Adipocyte (in vitro differentiated cells): Measurements from ENCODE around the gene CFAP46.
A peak's percentile ranks its signal among the peaks of the same experiment; 100 is the strongest.

ENCODE experiments used
- DNase-seq: peaks from one replicate; pipeline ENCODE4 v3.0.0-alpha.2; 2015; ENCODE audit warnings: low read depth
- H3K27me3 ChIP-seq: replicated peaks from 2 replicates; pipeline ENCODE4 v1.7.0; 2013; ENCODE audit warnings: mild to moderate bottlenecking, low read length, moderate library complexity; ENCODE audit not compliant: control insufficient read depth, insufficient read depth
- H3K36me3 ChIP-seq: 2 replicates; pipeline ENCODE4 v1.7.0; 2013; ENCODE audit warnings: low read length, mild to moderate bottlenecking, moderate library complexity; ENCODE audit not compliant: control insufficient read depth, insufficient read depth, severe bottlenecking
- H3K4me1 ChIP-seq: 2 replicates; pipeline ENCODE4 v1.7.0; 2013; ENCODE audit warnings: mild to moderate bottlenecking, low read length, moderate library complexity; ENCODE audit not compliant: control insufficient read depth, insufficient read depth
- H3K4me3 ChIP-seq: 2 replicates; pipeline ENCODE4 v1.7.0; 2013; ENCODE audit warnings: mild to moderate bottlenecking, low read length, moderate library complexity
- H3K9ac ChIP-seq: 2 replicates; pipeline ENCODE4 v1.7.0; 2013; ENCODE audit warnings: mild to moderate bottlenecking, low read length, moderate library complexity
- H3K9me3 ChIP-seq: 2 replicates; pipeline ENCODE4 v1.7.0; 2013; ENCODE audit warnings: mild to moderate bottlenecking, low read length, moderate library complexity; ENCODE audit not compliant: control insufficient read depth

Gene CFAP46

DNA sequence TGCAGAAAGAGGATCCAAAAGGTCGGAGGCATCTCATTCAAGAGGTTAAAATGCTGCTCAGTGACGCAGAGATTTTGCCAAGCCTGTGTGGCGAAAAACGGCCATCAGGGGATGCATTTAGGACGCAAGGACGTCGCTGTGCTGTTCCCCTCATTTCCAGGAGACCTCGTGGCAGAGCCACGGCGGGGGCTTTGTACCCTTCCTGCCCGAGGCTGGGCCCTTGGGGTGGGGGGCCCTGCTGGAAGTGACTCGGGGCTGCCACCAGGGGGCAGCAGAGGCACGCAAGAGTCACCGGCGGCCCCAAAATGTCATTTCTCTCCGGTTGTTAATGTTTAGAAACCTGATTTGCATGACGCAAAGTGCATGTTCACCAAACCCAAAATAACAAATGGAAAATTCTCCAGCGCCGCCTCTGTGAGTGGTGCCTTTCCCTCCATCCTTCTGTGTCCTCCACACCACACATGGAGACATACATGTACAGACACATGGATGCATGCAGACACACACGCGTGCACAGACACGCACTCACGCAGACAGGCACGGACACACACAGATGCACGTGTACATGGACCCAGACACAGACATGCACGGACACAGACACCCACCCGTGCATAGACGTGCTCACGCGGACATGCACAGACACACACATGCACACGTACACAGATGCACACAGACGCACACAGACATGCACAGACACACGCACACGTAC, 105.4 kb downstream of the CFAP46 start:
- Histone ChIP-seq H3K36me3 (no peaks in the 10 kb centered on the region), H3K4me1 (no peaks in the 10 kb centered on the region), H3K9ac (no peak overlapping the region), H3K4me3 (no peak overlapping the region), H3K27me3 (peaks cover 41% of the 10 kb centered on the region), H3K9me3 (peaks cover 5% of the 10 kb centered on the region)
- DNase-seq = peak; percentile 70

DNA sequence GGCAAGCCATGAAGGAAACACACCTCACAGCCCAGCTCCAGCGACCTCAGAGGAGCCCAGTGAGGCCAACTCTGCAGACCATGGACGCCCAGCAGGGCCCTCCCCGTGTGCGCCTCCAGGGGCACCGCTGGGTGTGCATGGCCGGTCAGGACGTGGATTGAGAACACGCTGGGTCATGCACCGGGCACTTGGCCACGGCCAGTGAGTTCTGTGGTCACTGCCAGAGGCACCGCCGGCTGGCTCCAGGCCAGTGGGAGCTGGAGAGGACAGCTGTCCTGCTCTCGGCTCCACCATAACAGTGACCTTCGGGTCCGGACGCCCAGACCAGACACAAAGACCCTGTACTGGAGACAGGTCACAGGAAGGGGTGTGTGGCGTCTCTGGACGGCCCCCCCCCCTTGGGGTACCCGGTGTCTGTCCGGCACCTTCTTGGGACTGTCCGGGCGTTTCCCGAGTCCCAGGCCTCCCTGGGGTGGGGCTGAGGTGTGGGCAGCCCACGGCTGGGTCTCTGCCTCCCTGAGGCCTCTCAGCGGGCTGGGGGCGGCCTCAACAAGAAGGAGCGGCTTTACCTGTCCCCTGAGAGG, 106.0 kb downstream of the CFAP46 start:
- H3K4me1 ChIP-seq = no peaks in the 10 kb centered on the region
- H3K9me3 ChIP-seq = no peaks in the 10 kb centered on the region
- peaks cover 48% of the 10 kb centered on the region for H3K27me3 ChIP-seq
- no peaks in the 10 kb centered on the region for H3K36me3 ChIP-seq
- no peak overlapping the region for H3K9ac ChIP-seq
- H3K4me3 ChIP-seq = no peak overlapping the region
- no peak for DNase-seq

GRCh38 chr10:132835848-132836233, 106.5 kb downstream of the CFAP46 start:
- Histone ChIP-seq H3K4me1 (no peaks in the 10 kb centered on the region), H3K9ac (no peak overlapping the region), H3K4me3 (no peak overlapping the region), H3K36me3 (no peaks in the 10 kb centered on the region), H3K27me3 (peaks cover 53% of the 10 kb centered on the region), H3K9me3 (no peaks in the 10 kb centered on the region)
- no peak for DNase-seq

- Histone ChIP-seq H3K9me3 (no peaks in the 10 kb centered on the region), H3K4me3 (no peak overlapping the region), H3K9ac (no peak overlapping the region), H3K4me1 (no peaks in the 10 kb centered on the region), H3K36me3 (no peaks in the 10 kb centered on the region), H3K27me3 (peaks cover 56% of the 10 kb centered on the region)
- DNase-seq = no peak
These were observed 107.2 kb downstream of the CFAP46 start for GRCh38 chr10:132834891-132835847.

GRCh38 chr10:132834311-132834761, 108.0 kb downstream of the CFAP46 start:
- H3K9me3 ChIP-seq = no peaks in the 10 kb centered on the region
- no peaks in the 10 kb centered on the region for H3K4me1 ChIP-seq
- H3K27me3 ChIP-seq = peaks cover 60% of the 10 kb centered on the region
- H3K4me3 ChIP-seq = no peak overlapping the region
- H3K36me3 ChIP-seq = no peaks in the 10 kb centered on the region
- no peak for DNase-seq
- no peak overlapping the region for H3K9ac ChIP-seq

DNA sequence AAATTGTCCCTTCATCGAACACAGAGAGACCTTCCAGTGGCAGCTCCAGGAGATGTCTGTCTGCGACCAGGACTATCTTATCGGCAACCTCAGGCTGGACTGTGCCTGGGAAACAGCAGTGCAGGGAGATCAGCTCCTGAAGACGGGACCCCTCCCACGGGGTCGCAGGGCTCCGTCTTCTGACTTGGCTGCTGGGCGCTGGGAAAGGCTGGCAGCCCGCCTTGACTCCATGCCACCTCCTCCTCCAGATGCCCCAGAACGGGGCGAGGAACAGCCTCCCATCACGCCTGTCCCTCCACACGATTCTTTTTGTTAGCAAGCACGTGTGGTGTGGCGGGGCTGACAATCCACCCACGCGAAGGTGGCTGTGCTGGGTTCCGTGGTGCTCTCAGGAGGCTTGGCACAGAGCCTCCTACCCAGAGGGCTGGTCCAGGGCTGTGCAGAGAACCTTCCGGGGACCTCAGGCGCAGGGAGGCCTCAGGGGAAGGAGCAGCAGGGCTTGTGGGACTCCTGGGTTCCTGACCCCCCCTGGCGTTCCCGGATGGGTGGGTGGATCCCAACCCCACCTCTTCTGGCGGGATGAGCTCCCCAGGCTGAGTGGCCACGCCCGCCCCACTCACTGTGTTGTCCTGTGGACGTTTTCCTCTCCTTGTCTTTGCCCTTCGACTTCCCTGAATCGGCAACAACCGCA, 108.8 kb downstream of the CFAP46 start:
- no peaks in the 10 kb centered on the region for H3K9me3 ChIP-seq
- no peaks in the 10 kb centered on the region for H3K4me1 ChIP-seq
- H3K36me3 ChIP-seq = no peaks in the 10 kb centered on the region
- peaks cover 62% of the 10 kb centered on the region for H3K27me3 ChIP-seq
- no peak for DNase-seq
- no peak overlapping the region for H3K4me3 ChIP-seq
- H3K9ac ChIP-seq = no peak overlapping the region

DNA sequence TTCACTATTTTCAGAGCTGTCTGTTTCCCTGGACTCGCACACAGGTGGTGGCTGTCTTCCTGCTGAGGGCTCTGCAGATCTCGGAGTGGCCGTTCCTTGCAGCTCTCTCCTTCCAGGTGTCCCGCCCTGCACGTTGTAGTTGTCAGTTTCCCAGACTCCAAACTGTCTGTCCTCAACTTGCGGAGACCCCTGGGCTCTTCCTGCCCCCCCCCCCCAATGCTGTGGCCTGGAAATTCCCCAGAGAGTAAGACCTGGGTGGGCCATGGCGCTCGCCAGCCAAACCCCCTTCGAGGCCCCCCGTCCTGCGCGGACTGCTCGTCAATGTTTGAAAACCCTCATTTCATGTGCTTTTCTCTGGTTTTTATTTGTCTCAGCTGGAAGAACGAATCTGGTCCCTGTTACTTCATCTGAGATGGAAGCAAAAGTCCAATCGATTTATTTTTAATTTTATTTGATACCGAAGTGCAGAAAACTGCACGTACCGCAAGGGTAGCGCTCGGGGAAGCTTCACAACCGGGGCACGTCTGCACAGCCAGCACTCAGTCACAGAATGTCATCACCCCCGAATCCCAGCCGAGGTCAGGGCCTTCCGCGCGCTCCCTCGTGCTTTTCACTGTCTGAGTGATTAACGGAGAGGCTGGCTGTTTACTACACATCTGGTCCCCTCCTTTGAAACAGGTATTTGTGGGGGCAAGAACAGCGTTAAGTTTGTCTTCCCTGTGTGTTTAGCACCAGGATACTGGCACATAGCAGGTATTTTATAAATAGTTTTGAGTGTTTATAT, 110.0 kb downstream of the CFAP46 start:
- H3K4me1 ChIP-seq = no peaks in the 10 kb centered on the region
- no peak for DNase-seq
- H3K9ac ChIP-seq = no peak overlapping the region

DNA sequence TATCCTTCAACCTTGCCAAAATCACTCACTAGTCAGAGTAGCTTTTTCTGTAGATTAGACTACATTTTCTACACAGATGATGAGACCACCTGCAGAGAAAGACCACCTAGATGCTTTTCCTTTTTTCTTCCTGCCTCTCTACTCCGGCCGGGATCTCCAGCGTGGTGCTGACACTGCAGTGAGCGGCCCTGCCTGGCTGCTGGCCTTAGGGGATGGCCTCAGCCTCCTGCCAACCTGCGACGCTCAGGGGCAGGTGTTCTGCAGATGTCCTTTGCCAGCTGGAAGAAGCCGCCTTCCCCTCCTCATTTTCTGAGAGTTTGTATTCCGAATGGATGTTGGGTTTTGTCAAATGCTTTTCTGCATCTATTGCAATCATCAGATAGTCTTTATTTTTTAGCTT, 113.0 kb downstream of the CFAP46 start:
- no peak for DNase-seq
- peaks cover 58% of the 10 kb centered on the region for H3K27me3 ChIP-seq
- H3K9me3 ChIP-seq = no peaks in the 10 kb centered on the region
- H3K9ac ChIP-seq = no peak overlapping the region
- H3K4me1 ChIP-seq = no peaks in the 10 kb centered on the region
- no peaks in the 10 kb centered on the region for H3K36me3 ChIP-seq
- H3K4me3 ChIP-seq = no peak overlapping the region

More for the DNA sequence above, 110.0 kb downstream of the CFAP46 start:
- H3K9me3 ChIP-seq = no peaks in the 10 kb centered on the region
- no peak overlapping the region for H3K4me3 ChIP-seq
- no peaks in the 10 kb centered on the region for H3K36me3 ChIP-seq
- peaks cover 68% of the 10 kb centered on the region for H3K27me3 ChIP-seq

DNA sequence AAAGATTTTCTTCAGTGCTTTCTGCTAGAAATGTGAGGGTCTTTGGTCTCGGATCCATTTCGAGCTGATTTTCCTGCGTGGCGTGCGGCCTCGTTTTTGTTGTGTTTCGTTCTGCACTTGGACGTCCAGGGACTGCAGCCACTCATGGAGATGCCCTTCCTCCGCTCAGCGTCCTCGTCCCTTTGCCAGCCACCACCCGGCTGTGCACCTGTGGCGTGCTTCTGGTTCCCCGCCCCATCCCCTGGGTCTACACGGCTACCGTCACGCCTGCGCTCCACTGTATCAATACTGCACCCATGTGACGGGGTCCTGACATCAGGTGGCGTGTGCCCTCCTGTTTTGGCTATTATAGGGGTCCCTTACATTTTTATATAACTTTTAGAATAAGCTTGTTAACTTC, 113.7 kb downstream of the CFAP46 start:
- H3K4me3 ChIP-seq = no peak overlapping the region
- no peaks in the 10 kb centered on the region for H3K4me1 ChIP-seq
- no peak overlapping the region for H3K9ac ChIP-seq
- no peaks in the 10 kb centered on the region for H3K36me3 ChIP-seq
- H3K27me3 ChIP-seq = peaks cover 51% of the 10 kb centered on the region
- no peak for DNase-seq
- H3K9me3 ChIP-seq = no peaks in the 10 kb centered on the region

- no peak for DNase-seq
- no peak overlapping the region for H3K4me3 ChIP-seq
- H3K9me3 ChIP-seq = no peaks in the 10 kb centered on the region
- H3K27me3 ChIP-seq = peaks cover 44% of the 10 kb centered on the region
- no peaks in the 10 kb centered on the region for H3K4me1 ChIP-seq
- no peak overlapping the region for H3K9ac ChIP-seq
- no peaks in the 10 kb centered on the region for H3K36me3 ChIP-seq
These were observed 114.4 kb downstream of the CFAP46 start for GRCh38 chr10:132827861-132828539.
